ENCODE results near the gene PRMT2.
"Not testable (repeated sequence)": the region's sequence is repeated elsewhere in the genome, so short reads cannot be mapped to it uniquely, and the experiment has no call there.

Gene PRMT2

GRCh38 chr21:46645840-46646239 is 10.4 kb downstream of the PRMT2 start:
- DNase-seq = no peak

DNA sequence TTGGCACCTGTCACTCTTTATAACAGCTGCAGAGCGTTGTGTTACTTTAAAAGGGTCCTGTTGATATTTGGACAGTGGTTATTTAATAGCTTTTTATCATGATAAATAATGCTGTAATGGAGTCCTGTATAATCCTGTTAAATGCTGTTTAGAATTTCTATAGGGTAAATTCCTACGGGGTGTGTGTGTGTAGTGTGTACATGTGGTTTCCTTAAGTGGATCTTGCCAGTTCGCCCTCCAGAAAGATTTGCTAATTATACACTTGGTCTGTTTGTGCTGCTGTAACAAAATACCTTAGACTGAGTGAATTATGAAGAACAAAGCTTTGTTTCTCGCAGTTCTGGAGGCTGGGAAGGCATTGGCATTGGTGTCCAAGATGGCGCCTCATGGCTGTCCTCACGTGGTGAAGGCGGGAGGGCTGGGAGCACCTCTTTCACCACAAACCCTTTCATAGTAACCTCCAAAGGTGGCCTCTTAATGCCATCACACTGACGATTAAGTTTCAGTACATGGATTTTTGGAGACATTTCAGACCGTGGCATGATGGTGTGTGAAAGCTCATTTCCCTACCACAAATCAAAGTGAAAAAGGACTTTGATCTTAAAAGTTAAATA is 11.2 kb downstream of the PRMT2 start:
- no peak for DNase-seq

DNA sequence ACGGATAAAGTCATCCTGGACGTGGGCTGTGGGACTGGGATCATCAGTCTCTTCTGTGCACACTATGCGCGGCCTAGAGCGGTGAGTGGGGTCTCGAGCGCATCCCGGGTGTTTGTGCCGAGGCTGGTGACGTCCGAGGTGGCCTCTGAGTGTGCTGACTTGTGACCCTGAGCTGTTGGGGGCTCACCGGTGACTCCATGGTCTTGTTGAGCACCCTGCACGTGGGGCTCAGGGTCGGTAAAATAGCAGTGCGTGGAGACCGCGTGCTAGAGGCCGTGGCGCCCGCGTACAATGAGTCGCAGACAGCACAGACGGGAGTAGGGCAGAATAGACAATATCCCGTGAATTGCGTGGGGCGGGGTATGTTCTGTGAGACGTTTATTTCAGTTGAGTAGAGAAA is 13.1 kb downstream of the PRMT2 start:
- no peak for DNase-seq

- DNase-seq = no peak
These were observed 13.9 kb downstream of the PRMT2 start for GRCh38 chr21:46649356-46649755.

DNA sequence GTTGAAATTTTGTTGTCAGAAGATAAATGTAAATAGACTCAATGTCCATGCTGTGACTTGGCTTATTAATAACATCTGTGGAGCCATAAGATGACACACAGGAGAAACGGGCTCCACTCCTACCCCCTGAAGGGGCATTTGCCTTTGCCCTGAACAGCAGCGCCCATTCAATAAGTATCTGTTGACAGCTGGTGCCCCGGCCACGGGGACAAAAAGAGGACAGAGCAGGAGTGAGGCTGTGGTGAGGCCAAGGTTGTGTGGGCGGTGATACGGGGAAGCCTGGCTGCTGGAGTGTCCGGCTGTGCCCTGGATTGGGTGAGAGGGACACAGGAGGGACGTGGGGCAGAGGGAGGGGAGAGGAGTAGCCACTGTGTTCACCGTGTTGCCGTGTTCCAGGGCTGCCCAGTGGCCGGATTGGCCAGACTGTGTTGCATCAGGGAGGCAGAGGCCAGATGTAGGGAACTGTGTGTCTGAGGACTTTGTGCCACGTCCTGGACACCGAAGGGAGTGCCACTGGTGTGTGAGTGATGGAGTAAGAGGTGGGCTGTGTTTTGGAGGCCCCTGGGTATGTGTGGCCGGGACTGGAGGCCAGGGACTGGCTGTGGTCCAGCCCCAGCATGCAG is 15.1 kb downstream of the PRMT2 start:
- no peak for DNase-seq

DNA sequence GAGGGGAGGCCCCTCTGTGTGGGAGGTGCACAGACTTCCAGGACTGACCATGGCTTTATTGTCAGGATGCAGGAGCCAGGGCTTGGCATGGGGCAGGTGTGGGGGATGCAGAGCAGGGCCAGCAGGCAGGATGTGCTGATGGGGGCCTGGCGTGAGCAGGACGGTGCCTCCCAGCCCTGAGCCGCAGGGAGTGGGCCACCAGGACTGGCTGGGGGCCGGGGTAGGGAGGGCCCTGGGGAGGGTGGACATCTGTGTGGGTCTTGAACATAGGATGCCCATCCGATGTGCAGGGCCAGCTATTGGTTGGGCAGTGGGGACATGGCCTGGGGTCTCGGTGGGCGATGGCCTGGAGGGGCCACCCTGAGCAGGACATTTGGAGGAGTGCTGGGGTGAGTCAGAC is 15.6 kb downstream of the PRMT2 start:
- DNase-seq = no peak

- DNase-seq = no peak
These were observed 19.8 kb downstream of the PRMT2 start for GRCh38 chr21:46655230-46655629.

DNA sequence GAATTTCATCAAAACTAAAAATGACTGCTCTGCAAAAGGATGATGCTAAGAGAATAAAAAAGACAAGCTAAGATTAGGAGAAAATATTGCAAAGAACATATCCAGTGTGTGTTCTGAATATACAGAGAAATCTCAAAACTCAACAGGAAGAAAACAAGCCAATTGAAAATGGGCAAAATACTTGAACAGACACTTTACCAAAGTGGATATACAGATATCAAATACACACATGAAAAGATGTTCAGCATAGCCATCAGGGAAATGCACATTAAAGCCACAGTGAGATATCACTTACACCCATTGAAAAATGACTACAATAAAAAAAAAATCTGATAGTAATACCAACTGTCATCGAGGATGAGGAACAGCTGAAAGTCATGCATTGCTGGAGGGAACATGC is 21.3 kb downstream of the PRMT2 start:
- no peak for DNase-seq

DNA sequence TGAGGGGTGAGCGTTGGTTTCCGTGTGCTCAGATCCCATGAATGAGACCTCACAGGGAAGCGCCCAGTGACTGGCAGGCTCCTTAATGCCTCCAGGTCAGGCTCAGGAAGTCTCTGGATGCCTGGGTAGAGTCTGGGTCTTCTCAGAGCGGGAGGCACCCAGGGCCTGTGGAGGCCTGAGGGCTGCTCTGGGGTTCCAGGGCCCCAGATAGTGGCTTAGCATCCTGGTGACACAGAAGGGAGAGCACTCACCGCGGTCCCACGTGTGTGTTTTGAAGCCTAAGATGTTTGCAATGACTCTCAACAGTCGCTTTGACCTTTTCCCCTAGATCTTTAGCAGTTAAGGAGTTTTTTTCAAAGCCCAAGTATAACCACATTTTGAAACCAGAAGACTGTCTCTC is 25.0 kb downstream of the PRMT2 start:
- DNase-seq = no peak

GRCh38 chr21:46661211-46661625 is 25.7 kb downstream of the PRMT2 start:
- DNase-seq = peak in 5 of 6 experiments; percentile 10 to 49 (median 28)

DNA sequence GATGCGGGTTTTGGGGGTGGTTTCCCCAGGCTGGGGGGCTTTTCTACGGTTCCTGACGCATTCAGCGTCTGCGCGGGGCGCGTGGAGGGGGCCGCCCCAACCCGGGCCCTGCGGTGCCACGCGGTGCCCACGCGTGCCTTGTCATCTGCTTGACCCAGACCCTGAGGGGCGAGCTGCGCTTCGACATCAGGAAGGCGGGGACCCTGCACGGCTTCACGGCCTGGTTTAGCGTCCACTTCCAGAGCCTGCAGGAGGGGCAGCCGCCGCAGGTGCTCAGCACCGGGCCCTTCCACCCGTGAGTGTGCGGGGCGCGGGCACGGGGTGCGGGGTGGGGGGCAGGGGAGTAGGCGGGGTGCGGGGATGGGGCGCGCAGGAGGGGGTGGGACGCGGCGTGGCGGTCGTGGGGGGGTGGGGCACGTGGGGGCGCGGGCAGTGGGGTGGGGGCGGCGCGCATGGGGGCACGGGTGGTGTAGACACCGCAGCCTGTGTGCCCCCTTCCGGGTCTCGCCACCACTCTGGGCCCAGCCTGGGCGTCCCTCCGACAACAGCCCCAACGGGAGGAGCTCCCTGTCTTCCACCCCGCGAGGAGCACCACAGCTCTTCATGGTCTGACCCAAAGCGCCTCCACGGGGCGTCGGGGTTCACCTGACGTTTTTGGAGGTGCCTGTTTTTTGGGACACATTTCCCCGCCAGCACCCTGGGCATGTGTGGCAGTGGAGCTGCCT is 26.3 kb downstream of the PRMT2 start:
- DNase-seq = no peak

DNA sequence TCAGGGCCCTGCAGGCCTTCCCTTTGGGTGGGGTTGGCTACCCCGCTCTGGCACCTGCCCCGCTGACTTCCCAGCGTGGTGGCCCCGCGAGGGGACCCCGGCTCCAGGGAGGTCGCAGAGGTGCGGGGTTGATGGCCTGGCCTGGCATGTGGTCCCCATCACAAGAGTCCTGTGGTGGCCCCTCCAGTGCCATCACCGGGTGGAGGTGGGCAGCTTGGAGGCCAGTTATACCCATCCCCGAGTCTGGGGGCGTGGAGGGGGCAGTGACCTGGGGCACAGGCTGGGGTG is 26.8 kb downstream of the PRMT2 start:
- no peak for DNase-seq

DNA sequence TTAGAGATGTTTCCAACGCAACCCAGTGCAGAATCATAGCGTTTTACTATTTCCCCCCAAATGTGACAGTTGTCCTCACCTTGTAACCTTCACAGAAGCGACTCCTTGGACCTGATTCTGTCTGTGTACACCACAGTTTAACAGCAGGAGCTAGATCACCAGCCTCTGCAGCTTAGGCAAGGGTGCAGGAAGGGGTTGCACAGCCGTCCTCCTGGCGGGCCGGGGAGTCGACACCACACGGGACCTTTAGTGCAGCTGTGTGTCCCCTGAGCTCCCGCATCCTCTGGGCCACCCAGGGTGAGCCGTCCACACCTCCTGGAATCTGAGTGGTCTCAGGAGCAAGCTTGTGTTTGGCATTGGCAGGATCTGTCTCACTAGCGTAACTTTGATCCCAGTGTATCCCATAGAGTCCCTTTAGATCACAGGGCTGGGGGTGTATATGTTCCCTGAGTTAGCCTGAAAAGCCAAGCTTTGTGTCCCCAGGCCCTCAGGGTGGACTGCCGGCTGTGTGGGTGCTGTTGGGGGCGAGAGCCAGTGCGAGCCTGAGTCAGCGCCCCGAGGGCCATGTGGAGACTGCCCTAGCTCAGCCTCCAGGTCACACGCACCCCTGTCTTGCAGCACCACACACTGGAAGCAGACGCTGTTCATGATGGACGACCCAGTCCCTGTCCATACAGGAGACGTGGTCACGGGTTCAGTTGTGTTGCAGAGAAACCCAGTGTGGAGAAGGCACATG is 27.5 kb downstream of the PRMT2 start:
- no peak for DNase-seq

- no peak for DNase-seq
These were observed 28.3 kb downstream of the PRMT2 start for GRCh38 chr21:46663754-46664153.

GRCh38 chr21:46664316-46664995 is 29.0 kb downstream of the PRMT2 start:
- no peak for DNase-seq

DNA sequence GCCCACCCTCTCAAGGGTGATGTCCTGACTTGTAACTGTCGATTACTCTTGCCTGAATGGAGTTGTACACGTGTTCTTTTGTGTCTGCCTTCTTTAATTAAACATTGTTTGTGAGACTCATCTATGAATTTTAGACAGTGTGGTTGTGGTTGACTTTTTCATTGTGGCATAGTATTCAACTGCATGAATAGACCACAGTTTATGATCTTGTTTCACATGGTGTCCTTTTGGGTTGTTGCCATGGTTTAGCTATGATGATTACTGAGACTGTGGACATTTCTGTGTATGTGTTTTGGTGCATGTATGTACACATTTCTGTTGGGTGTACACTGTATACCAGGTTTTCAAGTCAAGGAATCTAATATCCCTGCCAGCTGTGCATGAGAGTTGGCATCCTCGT is 30.1 kb downstream of the PRMT2 start:
- no peak for DNase-seq

GRCh38 chr21:46666941-46667740 is 31.7 kb downstream of the PRMT2 start:
- DNase-seq = peak in 1 of 6 experiments; percentile 41

GRCh38 chr21:46667741-46668380 is 32.4 kb downstream of the PRMT2 start:
- DNase-seq = peak in 1 of 6 experiments; percentile 18

- no peak for DNase-seq
These were observed 32.9 kb downstream of the PRMT2 start for GRCh38 chr21:46668381-46668780.

DNA sequence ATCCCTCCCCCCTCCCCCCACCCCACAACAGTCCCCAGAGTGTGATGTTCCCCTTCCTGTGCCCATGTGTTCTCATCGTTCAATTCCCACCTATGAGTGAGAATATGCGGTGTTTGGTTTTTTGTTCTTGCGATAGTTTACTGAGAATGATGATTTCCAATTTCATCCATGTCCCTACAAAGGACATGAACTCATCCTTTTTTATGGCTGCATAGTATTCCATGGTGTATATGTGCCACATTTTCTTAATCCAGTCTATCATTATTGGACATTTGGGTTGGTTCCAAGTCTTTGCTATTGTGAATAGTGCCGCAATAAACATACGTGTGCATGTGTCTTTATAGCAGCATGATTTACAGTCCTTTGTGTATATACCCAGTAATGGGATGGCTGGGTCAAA is 33.4 kb downstream of the PRMT2 start:
- DNase-seq = not testable (repeated sequence)

- DNase-seq = no peak
These were observed 39.0 kb downstream of the PRMT2 start for GRCh38 chr21:46674430-46675007.
